Liver (tissue), 9 donors: ENCODE results near the gene PKP4. TPM values are rescaled to one million over a fixed set of nuclear protein-coding genes. Genes with fewer than 3 reads are reported as not detected.

Source experiments
- DNase-seq: peaks from one replicate; pipeline ENCODE4 v3.0.0-alpha.2; 2017; ENCODE audit warnings: low spot score
- H3K27ac ChIP-seq, 2 donors: one replicate each; pipeline ENCODE4 v1.7.0; 2013; ENCODE audit warnings: inconsistent platforms in 2 of 2, low read length in 2 of 2, control low read depth in 1 of 2, low read depth in 1 of 2, mild to moderate bottlenecking in 1 of 2
- H3K27me3 ChIP-seq, 4 donors: one replicate each; pipeline versions ENCODE4 v1.6.1 to v1.7.0; 2013; ENCODE audit warnings: low read length in 3 of 4, inconsistent platforms in 1 of 4, mild to moderate bottlenecking in 1 of 4, moderate library complexity in 1 of 4; ENCODE audit not compliant: control insufficient read depth in 4 of 4, insufficient read depth in 4 of 4
- H3K36me3 ChIP-seq, 4 donors: one replicate each; pipeline versions ENCODE4 v1.6.1 to v1.7.0; 2013; ENCODE audit warnings: low read length in 3 of 4, mild to moderate bottlenecking in 3 of 4, low read depth in 1 of 4, moderate library complexity in 1 of 4; ENCODE audit not compliant: control insufficient read depth in 4 of 4, insufficient read depth in 3 of 4
- H3K4me1 ChIP-seq, 4 donors: one replicate each; pipeline versions ENCODE4 v1.6.1 to v1.7.0; 2013; ENCODE audit warnings: low read length in 3 of 4, mild to moderate bottlenecking in 3 of 4, moderate library complexity in 1 of 4; ENCODE audit not compliant: control insufficient read depth in 4 of 4, insufficient read depth in 4 of 4
- H3K4me3 ChIP-seq, 3 donors: one replicate each; pipeline versions ENCODE4 v1.6.1 to v1.7.0; 2013; ENCODE audit warnings: low read length in 3 of 3, control low read depth in 1 of 3, low read depth in 1 of 3, mild to moderate bottlenecking in 1 of 3
- H3K9ac ChIP-seq, 2 donors: one replicate each; pipeline ENCODE4 v1.7.0; 2013; ENCODE audit warnings: low read length in 2 of 2, mild to moderate bottlenecking in 2 of 2, moderate library complexity in 2 of 2, control low read depth in 1 of 2, low read depth in 1 of 2
- H3K9me3 ChIP-seq, 4 donors: one replicate each; pipeline versions ENCODE4 v1.6.1 to v1.7.0; 2013; ENCODE audit warnings: low read length in 3 of 4; ENCODE audit not compliant: control insufficient read depth in 4 of 4
- ATF3 ChIP-seq: IDR thresholded peaks from 2 replicates; pipeline ENCODE4 v1.6.1; 2016; ENCODE audit warnings: antibody characterized with exemption
- CTCF ChIP-seq: fragments of 150-350 bp; IDR thresholded peaks from 2 replicates; pipeline ENCODE4 v1.5.1; 2017; ENCODE audit warnings: improper control_type of control experiment, low read depth, low read length; ENCODE audit not compliant: missing input control
- EGR1 ChIP-seq, 2 donors: IDR thresholded peaks; 2 replicates each; pipeline ENCODE4 v1.6.1; 2016 to 2018; ENCODE audit warnings: antibody characterized with exemption in 2 of 2, low read depth in 2 of 2
- FOXA1 ChIP-seq: IDR thresholded peaks from 2 replicates; pipeline ENCODE4 v1.6.1; 2016; ENCODE audit warnings: antibody characterized with exemption
- FOXA2 ChIP-seq: IDR thresholded peaks from 2 replicates; pipeline ENCODE4 v1.6.1; 2016; ENCODE audit warnings: antibody characterized with exemption
- GABPA ChIP-seq, 2 donors: IDR thresholded peaks in 1 of 2; conservative IDR thresholded peaks in 1 of 2; 2 replicates each; pipeline ENCODE4 v1.6.1; 2016; ENCODE audit warnings: antibody characterized with exemption in 2 of 2, mild to moderate bottlenecking in 1 of 2, moderate library complexity in 1 of 2
- HNF4A ChIP-seq, 2 donors: conservative IDR thresholded peaks; 2 replicates each; pipeline ENCODE4 v1.6.1; 2016; ENCODE audit warnings: antibody characterized with exemption in 2 of 2, mild to moderate bottlenecking in 2 of 2
- HNF4G ChIP-seq: IDR thresholded peaks from 2 replicates; pipeline ENCODE4 v1.6.1; 2016; ENCODE audit warnings: antibody characterized with exemption
- JUND ChIP-seq, 2 donors: IDR thresholded peaks; 2 replicates each; pipeline ENCODE4 v1.6.1; 2016; ENCODE audit warnings: antibody characterized with exemption in 2 of 2
- NR2F2 ChIP-seq: IDR thresholded peaks from 2 replicates; pipeline ENCODE4 v1.6.1; 2016; ENCODE audit warnings: antibody characterized with exemption
- RAD21 ChIP-seq, 2 donors: IDR thresholded peaks; 2 replicates each; pipeline ENCODE4 v1.6.1; 2016; ENCODE audit warnings: antibody characterized with exemption in 2 of 2, mild to moderate bottlenecking in 2 of 2
- RXRA ChIP-seq, 2 donors: IDR thresholded peaks; 2 replicates each; pipeline ENCODE4 v1.6.1; 2017 to 2018; ENCODE audit warnings: antibody characterized with exemption in 2 of 2, mild to moderate bottlenecking in 1 of 2
- SP1 ChIP-seq: IDR thresholded peaks from 2 replicates; pipeline ENCODE4 v1.6.1; 2018; ENCODE audit warnings: antibody characterized with exemption, mild to moderate bottlenecking
- TAF1 ChIP-seq: conservative IDR thresholded peaks from 2 replicates; pipeline ENCODE4 v1.6.1; 2016; ENCODE audit warnings: antibody characterized with exemption, mild to moderate bottlenecking
- YY1 ChIP-seq: IDR thresholded peaks from 2 replicates; pipeline ENCODE4 v1.6.1; 2016; ENCODE audit warnings: antibody characterized with exemption, mild to moderate bottlenecking
- ZBTB33 ChIP-seq: IDR thresholded peaks from 2 replicates; pipeline ENCODE4 v1.6.1; 2016; ENCODE audit warnings: antibody characterized with exemption
- WGBS: extraction: QIAGEN DNeasy Blood & Tissue Kit; methylation state at CpG from one replicate; pipeline ENCODE4 v1.1.7; 2013; 5-methylcytosine and 5-hydroxymethylcytosine counted together
- polyA plus RNA-seq, 2 donors: library from polyadenylated mRNA; stranded (reverse) in 1 of 2; unstranded in 1 of 2; fragments of 200-250 nt in 1 of 2; fragments of >200 nt in 1 of 2; fragmentation: Nextera tagmentation in 1 of 2; extraction: Ambion mirVana in 1 of 2; gene quantifications; one replicate each; pipeline versions ENCODE4 v1.2.1 to v1.2.3, GENCODE V29; 2013 to 2015
- total RNA-seq, 2 donors: library from RNA; depleted of rRNA; stranded (reverse); fragments of >200 nt; gene quantifications; one replicate each; pipeline ENCODE4 v1.2.3, GENCODE V29; 2014
- TF ChIP-seq, protein P1 (sequence below): IDR thresholded peaks from 2 replicates; pipeline ENCODE4 v1.6.1; 2016; ENCODE audit warnings: antibody characterized with exemption, mild to moderate bottlenecking
- TF ChIP-seq, protein P2 (sequence below): IDR thresholded peaks from 2 replicates; pipeline ENCODE4 v1.6.1; 2016; ENCODE audit warnings: antibody characterized with exemption
- donor health status: healthy.
- donor health status: healthy.
- donor health status: healthy.
- donor health status: healthy.
- donor health status: healthy.

The PKP4 gene
- total and polyA plus RNA-seq, 4 donors = 7.7 to 33.8 (median 19.0) TPM

- Histone ChIP-seq H3K27me3 (no peaks in the 10 kb centered on the region), H3K4me3 (no peak overlapping the region), H3K4me1 (peaks cover 0 to 4% (median 0%) of the 10 kb centered on the region in 4 donors), H3K9ac (no peak overlapping the region), H3K9me3 (no peaks in the 10 kb centered on the region), H3K36me3 (peaks cover 6 to 49% (median 36%) of the 10 kb centered on the region in 4 donors), H3K27ac (no peak overlapping the region)
- DNase-seq = no peak
- TF ChIP-seq, protein P1, sequence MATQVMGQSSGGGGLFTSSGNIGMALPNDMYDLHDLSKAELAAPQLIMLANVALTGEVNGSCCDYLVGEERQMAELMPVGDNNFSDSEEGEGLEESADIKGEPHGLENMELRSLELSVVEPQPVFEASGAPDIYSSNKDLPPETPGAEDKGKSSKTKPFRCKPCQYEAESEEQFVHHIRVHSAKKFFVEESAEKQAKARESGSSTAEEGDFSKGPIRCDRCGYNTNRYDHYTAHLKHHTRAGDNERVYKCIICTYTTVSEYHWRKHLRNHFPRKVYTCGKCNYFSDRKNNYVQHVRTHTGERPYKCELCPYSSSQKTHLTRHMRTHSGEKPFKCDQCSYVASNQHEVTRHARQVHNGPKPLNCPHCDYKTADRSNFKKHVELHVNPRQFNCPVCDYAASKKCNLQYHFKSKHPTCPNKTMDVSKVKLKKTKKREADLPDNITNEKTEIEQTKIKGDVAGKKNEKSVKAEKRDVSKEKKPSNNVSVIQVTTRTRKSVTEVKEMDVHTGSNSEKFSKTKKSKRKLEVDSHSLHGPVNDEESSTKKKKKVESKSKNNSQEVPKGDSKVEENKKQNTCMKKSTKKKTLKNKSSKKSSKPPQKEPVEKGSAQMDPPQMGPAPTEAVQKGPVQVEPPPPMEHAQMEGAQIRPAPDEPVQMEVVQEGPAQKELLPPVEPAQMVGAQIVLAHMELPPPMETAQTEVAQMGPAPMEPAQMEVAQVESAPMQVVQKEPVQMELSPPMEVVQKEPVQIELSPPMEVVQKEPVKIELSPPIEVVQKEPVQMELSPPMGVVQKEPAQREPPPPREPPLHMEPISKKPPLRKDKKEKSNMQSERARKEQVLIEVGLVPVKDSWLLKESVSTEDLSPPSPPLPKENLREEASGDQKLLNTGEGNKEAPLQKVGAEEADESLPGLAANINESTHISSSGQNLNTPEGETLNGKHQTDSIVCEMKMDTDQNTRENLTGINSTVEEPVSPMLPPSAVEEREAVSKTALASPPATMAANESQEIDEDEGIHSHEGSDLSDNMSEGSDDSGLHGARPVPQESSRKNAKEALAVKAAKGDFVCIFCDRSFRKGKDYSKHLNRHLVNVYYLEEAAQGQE = no peak
- TF ChIP-seq NR2F2 = no peak
- TF ChIP-seq SP1 = no peak
- no peak for TF ChIP-seq HNF4A (conservative IDR thresholded peaks at IDR 0.05)
- no peak for TF ChIP-seq EGR1 (IDR thresholded peaks at IDR 0.05; ENCODE audit: low read depth in 2 of 2)
- TF ChIP-seq RAD21 (IDR thresholded peaks at IDR 0.05) = no peak
- TF ChIP-seq, protein P2, sequence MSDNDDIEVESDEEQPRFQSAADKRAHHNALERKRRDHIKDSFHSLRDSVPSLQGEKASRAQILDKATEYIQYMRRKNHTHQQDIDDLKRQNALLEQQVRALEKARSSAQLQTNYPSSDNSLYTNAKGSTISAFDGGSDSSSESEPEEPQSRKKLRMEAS = no peak
- TF ChIP-seq FOXA1 = no peak
- no peak for TF ChIP-seq YY1
- TF ChIP-seq TAF1 = no peak
- no peak for TF ChIP-seq JUND (IDR thresholded peaks at IDR 0.05)
- no peak for TF ChIP-seq GABPA (IDR thresholded peaks at IDR 0.05 in 1 of 2, conservative IDR thresholded peaks at IDR 0.05 in 1 of 2)
- TF ChIP-seq FOXA2 = no peak
- TF ChIP-seq ATF3 = no peak
- TF ChIP-seq RXRA (IDR thresholded peaks at IDR 0.05) = no peak
- no peak for TF ChIP-seq ZBTB33
- TF ChIP-seq HNF4G = no peak
- TF ChIP-seq CTCF = no peak
- 88% methylated on average over 3 of the region's 3 CpGs for whole genome bisulfite sequencing
These were observed 208.2 kb downstream of the PKP4 start for GRCh38 chr2:158664987-158665386.
